ENCODE data around the gene NECTIN1. TPM values are rescaled to one million over a fixed set of nuclear protein-coding genes. Genes with fewer than 3 reads are reported as not detected.

Gene NECTIN1
- total RNA-seq, 2 donors from 2014 or later = 29.3 to 45.3 TPM

- Histone ChIP-seq H3K36me3 (ENCODE audit: control insufficient read depth, insufficient read depth, low read length) (no peaks in the 10 kb centered on the region), H3K9me3 (ENCODE audit: control insufficient read depth, low read length) (no peaks in the 10 kb centered on the region), H3K27me3 (ENCODE audit: control insufficient read depth, insufficient read depth, low read length, poor library complexity, severe bottlenecking) (peaks cover 37% of the 10 kb centered on the region), H3K4me1 (ENCODE audit: control insufficient read depth, insufficient read depth, low read length) (no peaks in the 10 kb centered on the region), H3K4me3 (ENCODE audit: low read length) (no peak overlapping the region), H3K27ac (ENCODE audit: low read depth, low read length) (no peak overlapping the region), H3K9ac (ENCODE audit: extremely low read depth, low read length, poor library complexity, severe bottlenecking) (no peak overlapping the region)
- WGBS, 2 experiments (ENCODE audit: insufficient coverage in 1 of 2, insufficient read length in 1 of 2) = 88 to 100% methylated on average over 2 to 5 of the region's 5 CpGs
- H3K27me3 Mint-ChIP-seq (ENCODE audit: insufficient read depth) = peaks cover 56% of the 10 kb centered on the region
- H3K4me3 Mint-ChIP-seq = no peak overlapping the region
- TF ChIP-seq CTCF (conservative IDR thresholded peaks at IDR 0.05) = no peak
- peaks cover 15% of the 10 kb centered on the region for H3K4me1 Mint-ChIP-seq
- no peak for DNase-seq
- no peaks in the 10 kb centered on the region for H3K9me3 Mint-ChIP-seq
- no peak overlapping the region for H3K27ac Mint-ChIP-seq
- no peaks in the 10 kb centered on the region for H3K36me3 Mint-ChIP-seq (ENCODE audit: low read depth)
Observed at GRCh38 chr11:119745112-119745511, 16.1 kb upstream of the NECTIN1 start.

- Mint-ChIP-seq H3K27me3 (ENCODE audit: insufficient read depth) (peaks cover 56% of the 10 kb centered on the region), H3K36me3 (ENCODE audit: low read depth) (no peaks in the 10 kb centered on the region)
Observed at GRCh38 chr11:119744577-119744976, 15.6 kb upstream of the NECTIN1 start.

GRCh38 chr11:119743006-119743405, 14.0 kb upstream of the NECTIN1 start:
- H3K4me1 Mint-ChIP-seq = peaks cover 29% of the 10 kb centered on the region
- Histone ChIP-seq H3K36me3 (ENCODE audit: control insufficient read depth, insufficient read depth, low read length) (no peaks in the 10 kb centered on the region), H3K27me3 (ENCODE audit: control insufficient read depth, insufficient read depth, low read length, poor library complexity, severe bottlenecking) (peaks cover 37% of the 10 kb centered on the region), H3K4me1 (ENCODE audit: control insufficient read depth, insufficient read depth, low read length) (no peaks in the 10 kb centered on the region), H3K9ac (ENCODE audit: extremely low read depth, low read length, poor library complexity, severe bottlenecking) (no peak overlapping the region), H3K27ac (ENCODE audit: low read depth, low read length) (no peak overlapping the region), H3K4me3 (ENCODE audit: low read length) (peak overlapping the region; percentile 77), H3K9me3 (ENCODE audit: control insufficient read depth, low read length) (no peaks in the 10 kb centered on the region)
- no peaks in the 10 kb centered on the region for H3K36me3 Mint-ChIP-seq (ENCODE audit: low read depth)
- no peak overlapping the region for H3K27ac Mint-ChIP-seq
- WGBS, 2 experiments (ENCODE audit: insufficient coverage in 1 of 2, insufficient read length in 1 of 2) = 89 to 93% methylated on average over 5 to 6 of the region's 8 CpGs
- no peak for TF ChIP-seq CTCF (conservative IDR thresholded peaks at IDR 0.05)
- H3K4me3 Mint-ChIP-seq = peak overlapping the region; percentile 55
- peaks cover 53% of the 10 kb centered on the region for H3K27me3 Mint-ChIP-seq (ENCODE audit: insufficient read depth)
- DNase-seq = no peak
- H3K9me3 Mint-ChIP-seq = no peaks in the 10 kb centered on the region

More at GRCh38 chr11:119744577-119744976, 15.6 kb upstream of the NECTIN1 start:
- Histone ChIP-seq H3K4me1 (ENCODE audit: control insufficient read depth, insufficient read depth, low read length) (no peaks in the 10 kb centered on the region), H3K4me3 (ENCODE audit: low read length) (no peak overlapping the region), H3K36me3 (ENCODE audit: control insufficient read depth, insufficient read depth, low read length) (no peaks in the 10 kb centered on the region), H3K9ac (ENCODE audit: extremely low read depth, low read length, poor library complexity, severe bottlenecking) (no peak overlapping the region), H3K27me3 (ENCODE audit: control insufficient read depth, insufficient read depth, low read length, poor library complexity, severe bottlenecking) (peaks cover 37% of the 10 kb centered on the region), H3K27ac (ENCODE audit: low read depth, low read length) (no peak overlapping the region), H3K9me3 (ENCODE audit: control insufficient read depth, low read length) (no peaks in the 10 kb centered on the region)
- no peak overlapping the region for H3K27ac Mint-ChIP-seq
- whole genome bisulfite sequencing, 2 experiments (ENCODE audit: insufficient coverage in 1 of 2, insufficient read length in 1 of 2) = 84 to 100% methylated on average over 1 to 2 of the region's 2 CpGs
- no peak overlapping the region for H3K4me3 Mint-ChIP-seq
- H3K9me3 Mint-ChIP-seq = no peaks in the 10 kb centered on the region
- H3K4me1 Mint-ChIP-seq = peaks cover 19% of the 10 kb centered on the region
- no peak for DNase-seq
- no peak for TF ChIP-seq CTCF (conservative IDR thresholded peaks at IDR 0.05)

Data from endodermal cell (in vitro differentiated cells).